MCF 10A (cell line): ENCODE results near the gene HLCS. TPM values are rescaled to one million over a fixed set of nuclear protein-coding genes. Genes with fewer than 3 reads are reported as not detected.

Experiments
- BruUV-seq: library from RNA; stranded (reverse); fragments of 400-500 nt; replicated peaks from 2 replicates; lab custom pipeline; 2021; lab: Mats Ljungman, UMichigan
- CTCF ChIA-PET: fragments of 300-600 bp; sonication (Branson Sonifier 250); formaldehyde crosslinking; extraction: SDS; loops from one replicate; lab custom pipeline; 2021; ENCODE audit warnings: antibody characterized with exemption, inconsistent platforms; lab: Yijun Ruan, JAX
- POLR2A ChIA-PET: fragments of 300-600, 350-650 bp; sonication (Branson Sonifier 250); formaldehyde crosslinking; extraction: SDS; loops from one replicate; lab custom pipeline; 2020; ENCODE audit warnings: antibody characterized with exemption, inconsistent platforms; lab: Yijun Ruan, JAX
- DNase-seq: peaks from one replicate; pipeline ENCODE4 v3.0.0-alpha.2; 2018; ENCODE audit not compliant: unreplicated experiment
- H3K27ac Mint-ChIP-seq: one replicate; pipeline ENCODE4 v1.8.0; 2022; ENCODE audit warnings: mild to moderate bottlenecking, low read depth, mixed read lengths; ENCODE audit not compliant: unreplicated experiment
- H3K27me3 Mint-ChIP-seq: one replicate; pipeline ENCODE4 v1.8.0; 2022; ENCODE audit warnings: mixed read lengths; ENCODE audit not compliant: insufficient read depth, unreplicated experiment
- H3K36me3 Mint-ChIP-seq: one replicate; pipeline ENCODE4 v1.8.0; 2022; ENCODE audit warnings: mild to moderate bottlenecking, moderate library complexity, mixed read lengths; ENCODE audit not compliant: insufficient read depth, unreplicated experiment
- H3K4me1 Mint-ChIP-seq: one replicate; pipeline ENCODE4 v1.8.0; 2022; ENCODE audit warnings: mixed read lengths; ENCODE audit not compliant: insufficient read depth, unreplicated experiment
- H3K4me3 Mint-ChIP-seq: one replicate; pipeline ENCODE4 v1.8.0; 2022; ENCODE audit warnings: mild to moderate bottlenecking, moderate library complexity, mixed read lengths; ENCODE audit not compliant: unreplicated experiment
- H3K9me3 Mint-ChIP-seq: one replicate; pipeline ENCODE4 v1.8.0; 2022; ENCODE audit warnings: mixed read lengths; ENCODE audit not compliant: unreplicated experiment
- intact Hi-C: fragments of 100-400 bp; cut with micrococcal nuclease; formaldehyde crosslinking; loops from 2 replicates; pipeline ENCODE4 v1.14.1; 2022
- total RNA-seq: library from RNA; stranded (reverse); gene quantifications from 2 replicates; pipeline ENCODE4 v1.2.3, GENCODE V29; 2022
- TF ChIP-seq, protein P1 (sequence below): fragments of 200-600 bp; IDR thresholded peaks from one replicate; pipeline ENCODE4 v1.8.0; 2022; ENCODE audit warnings: antibody characterized with exemption, mild to moderate bottlenecking; ENCODE audit not compliant: unreplicated experiment

Gene HLCS
- total RNA-seq, 1 experiment from 2014 or later = 46.1 TPM

DNA sequence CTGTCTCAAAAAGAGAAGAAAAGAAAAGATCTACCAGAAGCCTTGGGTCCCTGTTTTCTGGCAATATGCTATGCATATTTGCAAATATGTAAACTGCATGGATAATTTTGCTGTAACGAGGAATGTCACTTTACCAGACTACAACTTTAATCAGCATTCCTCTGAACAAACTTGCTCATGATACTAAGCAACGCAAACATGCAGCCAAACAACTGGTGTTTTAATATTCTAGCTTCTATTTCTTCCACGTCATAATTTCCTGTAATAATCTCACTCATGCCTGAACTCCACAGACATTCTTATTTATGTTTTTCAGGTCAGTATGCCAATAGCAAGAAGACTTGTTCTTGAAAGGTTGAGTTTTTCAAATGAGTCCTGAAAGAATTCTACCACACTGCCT, 153.4 kb downstream of the HLCS start:
- CTCF ChIA-PET = interaction anchor here (1.5 to 1.7 kb wide), 2 partner anchors 40 to 182 kb away, joined by 4 to 5 read pairs; no protein-coding TSS in a partner anchor
- no peak overlapping the region for H3K27ac Mint-ChIP-seq
- H3K4me1 Mint-ChIP-seq = no peaks in the 10 kb centered on the region
- no peak for DNase-seq
- H3K4me3 Mint-ChIP-seq = no peak overlapping the region
- H3K9me3 Mint-ChIP-seq = no peaks in the 10 kb centered on the region
- intact Hi-C loops = no loop called here
- TF ChIP-seq, protein P1, sequence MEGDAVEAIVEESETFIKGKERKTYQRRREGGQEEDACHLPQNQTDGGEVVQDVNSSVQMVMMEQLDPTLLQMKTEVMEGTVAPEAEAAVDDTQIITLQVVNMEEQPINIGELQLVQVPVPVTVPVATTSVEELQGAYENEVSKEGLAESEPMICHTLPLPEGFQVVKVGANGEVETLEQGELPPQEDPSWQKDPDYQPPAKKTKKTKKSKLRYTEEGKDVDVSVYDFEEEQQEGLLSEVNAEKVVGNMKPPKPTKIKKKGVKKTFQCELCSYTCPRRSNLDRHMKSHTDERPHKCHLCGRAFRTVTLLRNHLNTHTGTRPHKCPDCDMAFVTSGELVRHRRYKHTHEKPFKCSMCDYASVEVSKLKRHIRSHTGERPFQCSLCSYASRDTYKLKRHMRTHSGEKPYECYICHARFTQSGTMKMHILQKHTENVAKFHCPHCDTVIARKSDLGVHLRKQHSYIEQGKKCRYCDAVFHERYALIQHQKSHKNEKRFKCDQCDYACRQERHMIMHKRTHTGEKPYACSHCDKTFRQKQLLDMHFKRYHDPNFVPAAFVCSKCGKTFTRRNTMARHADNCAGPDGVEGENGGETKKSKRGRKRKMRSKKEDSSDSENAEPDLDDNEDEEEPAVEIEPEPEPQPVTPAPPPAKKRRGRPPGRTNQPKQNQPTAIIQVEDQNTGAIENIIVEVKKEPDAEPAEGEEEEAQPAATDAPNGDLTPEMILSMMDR = no peak
- POLR2A ChIA-PET = no interaction called here
- no TSS peak for BruUV-seq
- H3K36me3 Mint-ChIP-seq = no peaks in the 10 kb centered on the region
- no peaks in the 10 kb centered on the region for H3K27me3 Mint-ChIP-seq

DNA sequence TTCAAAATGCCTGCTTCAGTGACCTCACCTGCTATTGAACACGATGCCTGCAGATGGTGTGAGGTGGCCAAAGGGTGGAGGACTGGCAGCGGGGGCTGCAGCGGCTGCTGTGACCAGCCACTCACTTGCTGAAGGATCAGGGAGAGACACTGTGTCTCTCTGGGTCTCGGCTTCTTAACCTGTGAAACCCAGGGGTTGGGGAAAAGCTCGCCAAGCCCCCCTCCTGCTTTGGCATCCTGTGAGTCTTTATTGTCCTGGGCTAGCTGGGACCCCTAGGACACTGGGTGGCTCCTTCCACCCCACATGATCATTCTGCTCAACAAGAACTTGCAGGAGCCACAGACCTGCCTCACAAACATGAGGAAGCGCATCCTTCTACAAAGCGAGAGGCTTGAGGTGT, 154.7 kb downstream of the HLCS start:
- H3K9me3 Mint-ChIP-seq = no peaks in the 10 kb centered on the region
- no peak overlapping the region for H3K27ac Mint-ChIP-seq
- DNase-seq = no peak
- no peaks in the 10 kb centered on the region for H3K36me3 Mint-ChIP-seq
- ChIA-PET POLR2A (interaction anchor here (1.1 kb wide), 1 partner anchor 25 kb away, joined by 3 read pairs; no protein-coding TSS in a partner anchor), CTCF (interaction anchor here (0.8 to 1.7 kb wide), 4 partner anchors 24 to 181 kb away, joined by 4 to 5 read pairs (median 4); no protein-coding TSS in a partner anchor)
- TF ChIP-seq, protein P1 = no peak
- intact Hi-C loops = no loop called here
- BruUV-seq = no TSS peak
- H3K4me1 Mint-ChIP-seq = no peaks in the 10 kb centered on the region
- no peak overlapping the region for H3K4me3 Mint-ChIP-seq
- H3K27me3 Mint-ChIP-seq = no peaks in the 10 kb centered on the region

DNA sequence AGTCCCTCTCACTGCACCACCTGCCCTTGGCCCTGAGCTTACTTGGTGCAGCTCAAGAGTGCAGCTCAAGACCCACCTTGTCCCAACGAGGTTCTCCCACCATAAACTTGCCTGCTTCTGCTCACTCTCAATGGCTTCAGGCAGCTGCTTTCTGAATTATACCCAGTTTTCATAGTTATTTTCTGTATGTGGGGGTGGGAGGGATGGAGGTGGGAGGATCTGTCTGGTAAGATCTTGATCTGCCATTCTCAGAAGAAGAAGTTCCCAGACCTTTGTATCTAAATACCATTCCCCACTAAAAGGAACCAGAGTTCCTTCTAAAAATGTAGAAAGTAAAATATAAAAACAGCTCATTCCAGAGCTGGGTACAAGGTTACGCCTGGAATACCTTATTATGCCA, 156.0 kb downstream of the HLCS start:
- intact Hi-C loops = no loop called here
- CTCF ChIA-PET = no interaction called here
- H3K9me3 Mint-ChIP-seq = no peaks in the 10 kb centered on the region
- H3K36me3 Mint-ChIP-seq = no peaks in the 10 kb centered on the region
- no peak overlapping the region for H3K27ac Mint-ChIP-seq
- POLR2A ChIA-PET = interaction anchor here (1.2 kb wide), 1 partner anchor 18 kb away, joined by 3 read pairs; no protein-coding TSS in a partner anchor
- no peaks in the 10 kb centered on the region for H3K27me3 Mint-ChIP-seq
- DNase-seq = no peak
- TF ChIP-seq, protein P1 = no peak
- H3K4me1 Mint-ChIP-seq = no peaks in the 10 kb centered on the region
- BruUV-seq = no TSS peak
- no peak overlapping the region for H3K4me3 Mint-ChIP-seq

DNA sequence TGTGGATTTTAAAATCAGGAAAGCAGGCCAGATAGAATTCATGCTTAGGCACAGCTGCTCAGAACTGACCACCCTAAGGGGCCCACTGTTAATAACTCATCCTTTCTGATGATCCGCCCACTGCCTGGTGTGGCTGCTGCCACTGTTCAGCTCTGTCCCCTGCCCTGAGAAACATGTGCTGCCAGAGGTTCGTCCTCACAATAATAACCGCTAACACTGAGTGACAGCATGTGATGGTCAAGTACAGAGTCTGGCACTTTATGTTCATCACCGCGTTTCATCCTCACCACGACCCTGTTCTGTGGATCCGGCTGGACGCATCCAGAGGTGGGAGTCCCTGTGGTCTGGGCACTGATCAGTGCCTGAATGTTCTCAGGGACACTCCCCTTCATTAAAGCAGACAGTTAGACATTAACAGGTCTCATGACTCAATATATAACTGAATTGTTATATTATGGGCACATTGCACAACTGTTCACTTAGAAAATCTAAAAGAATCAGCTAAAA, 159.0 kb downstream of the HLCS start:
- intact Hi-C loops = no loop called here
- ChIA-PET CTCF (interaction anchor here (1.8 kb wide), 1 partner anchor 304 kb away, joined by 5 read pairs; no protein-coding TSS in a partner anchor), POLR2A (interaction anchor here (0.8 kb wide), 1 partner anchor 19 kb away, joined by 3 read pairs; no protein-coding TSS in a partner anchor)
- Mint-ChIP-seq H3K27me3 (no peaks in the 10 kb centered on the region), H3K27ac (no peak overlapping the region), H3K36me3 (no peaks in the 10 kb centered on the region), H3K4me3 (no peak overlapping the region), H3K9me3 (no peaks in the 10 kb centered on the region), H3K4me1 (no peaks in the 10 kb centered on the region)
- BruUV-seq = no TSS peak
- TF ChIP-seq, protein P1 = no peak
- DNase-seq = no peak
